MCF 10A (cell line): Measurements from ENCODE around the gene CHST3. TPM values are rescaled to one million over a fixed set of nuclear protein-coding genes. Genes with fewer than 3 reads are reported as not detected.

Experiments
- BruUV-seq: library from RNA; stranded (reverse); fragments of 400-500 nt; replicated peaks from 2 replicates; lab custom pipeline; 2021; lab: Mats Ljungman, UMichigan
- CTCF ChIA-PET: fragments of 300-600 bp; sonication (Branson Sonifier 250); formaldehyde crosslinking; extraction: SDS; loops from one replicate; lab custom pipeline; 2021; ENCODE audit warnings: antibody characterized with exemption, inconsistent platforms; lab: Yijun Ruan, JAX
- POLR2A ChIA-PET: fragments of 300-600, 350-650 bp; sonication (Branson Sonifier 250); formaldehyde crosslinking; extraction: SDS; loops from one replicate; lab custom pipeline; 2020; ENCODE audit warnings: antibody characterized with exemption, inconsistent platforms; lab: Yijun Ruan, JAX
- DNase-seq: peaks from one replicate; pipeline ENCODE4 v3.0.0-alpha.2; 2018; ENCODE audit not compliant: unreplicated experiment
- H3K27ac Mint-ChIP-seq: one replicate; pipeline ENCODE4 v1.8.0; 2022; ENCODE audit warnings: mild to moderate bottlenecking, low read depth, mixed read lengths; ENCODE audit not compliant: unreplicated experiment
- H3K27me3 Mint-ChIP-seq: one replicate; pipeline ENCODE4 v1.8.0; 2022; ENCODE audit warnings: mixed read lengths; ENCODE audit not compliant: insufficient read depth, unreplicated experiment
- H3K36me3 Mint-ChIP-seq: one replicate; pipeline ENCODE4 v1.8.0; 2022; ENCODE audit warnings: mild to moderate bottlenecking, moderate library complexity, mixed read lengths; ENCODE audit not compliant: insufficient read depth, unreplicated experiment
- H3K4me1 Mint-ChIP-seq: one replicate; pipeline ENCODE4 v1.8.0; 2022; ENCODE audit warnings: mixed read lengths; ENCODE audit not compliant: insufficient read depth, unreplicated experiment
- H3K4me3 Mint-ChIP-seq: one replicate; pipeline ENCODE4 v1.8.0; 2022; ENCODE audit warnings: mild to moderate bottlenecking, moderate library complexity, mixed read lengths; ENCODE audit not compliant: unreplicated experiment
- H3K9me3 Mint-ChIP-seq: one replicate; pipeline ENCODE4 v1.8.0; 2022; ENCODE audit warnings: mixed read lengths; ENCODE audit not compliant: unreplicated experiment
- intact Hi-C: fragments of 100-400 bp; cut with micrococcal nuclease; formaldehyde crosslinking; loops from 2 replicates; pipeline ENCODE4 v1.14.1; 2022
- total RNA-seq: library from RNA; stranded (reverse); gene quantifications from 2 replicates; pipeline ENCODE4 v1.2.3, GENCODE V29; 2022
- TF ChIP-seq, protein P1 (sequence below): fragments of 200-600 bp; IDR thresholded peaks from one replicate; pipeline ENCODE4 v1.8.0; 2022; ENCODE audit warnings: antibody characterized with exemption, mild to moderate bottlenecking; ENCODE audit not compliant: unreplicated experiment

CHST3 gene
- total RNA-seq, 1 experiment from 2014 or later: 28.7 TPM

DNA sequence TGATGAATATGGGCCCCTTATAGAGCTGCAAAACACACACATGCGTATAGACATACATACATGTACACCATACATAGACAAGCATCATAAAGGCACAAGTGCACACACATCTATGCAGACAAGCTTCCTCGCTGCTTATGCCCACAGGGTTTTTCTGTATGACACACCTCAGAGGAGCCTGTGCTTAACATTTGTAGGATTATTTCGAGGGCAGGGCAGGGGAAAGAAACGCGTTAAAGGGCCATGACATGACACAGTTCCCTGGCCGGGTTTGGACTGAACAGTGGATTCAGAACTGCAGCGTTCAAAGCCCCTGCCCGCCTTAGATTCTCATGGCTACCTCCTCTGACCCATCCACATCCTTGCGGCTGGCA is 44.8 kb downstream of the CHST3 start:
- POLR2A ChIA-PET: interaction anchor here (0.6 to 4.9 kb wide), 12 partner anchors 10 to 1657 kb away, joined by 3 to 56 read pairs (median 5); no protein-coding TSS in a partner anchor
- Mint-ChIP-seq H3K27me3 (no peaks in the 10 kb centered on the region), H3K36me3 (peaks cover 85% of the 10 kb centered on the region), H3K9me3 (no peaks in the 10 kb centered on the region), H3K4me1 (peaks cover 28% of the 10 kb centered on the region), H3K27ac (peak overlapping the region; percentile 98), H3K4me3 (peak overlapping the region; percentile 53)
- no TSS peak for BruUV-seq
- DNase-seq: no peak
- CTCF ChIA-PET: interaction anchor here (0.6 to 2.0 kb wide), 5 partner anchors 11 to 146 kb away, joined by 3 to 6 read pairs (median 3); partner anchors contain the start of gene CHST3
- intact Hi-C loops: loop anchor here (2.0 kb wide), 2 partner anchors 34 to 44 kb away; partner anchors contain the start of gene CHST3
- TF ChIP-seq, protein P1, sequence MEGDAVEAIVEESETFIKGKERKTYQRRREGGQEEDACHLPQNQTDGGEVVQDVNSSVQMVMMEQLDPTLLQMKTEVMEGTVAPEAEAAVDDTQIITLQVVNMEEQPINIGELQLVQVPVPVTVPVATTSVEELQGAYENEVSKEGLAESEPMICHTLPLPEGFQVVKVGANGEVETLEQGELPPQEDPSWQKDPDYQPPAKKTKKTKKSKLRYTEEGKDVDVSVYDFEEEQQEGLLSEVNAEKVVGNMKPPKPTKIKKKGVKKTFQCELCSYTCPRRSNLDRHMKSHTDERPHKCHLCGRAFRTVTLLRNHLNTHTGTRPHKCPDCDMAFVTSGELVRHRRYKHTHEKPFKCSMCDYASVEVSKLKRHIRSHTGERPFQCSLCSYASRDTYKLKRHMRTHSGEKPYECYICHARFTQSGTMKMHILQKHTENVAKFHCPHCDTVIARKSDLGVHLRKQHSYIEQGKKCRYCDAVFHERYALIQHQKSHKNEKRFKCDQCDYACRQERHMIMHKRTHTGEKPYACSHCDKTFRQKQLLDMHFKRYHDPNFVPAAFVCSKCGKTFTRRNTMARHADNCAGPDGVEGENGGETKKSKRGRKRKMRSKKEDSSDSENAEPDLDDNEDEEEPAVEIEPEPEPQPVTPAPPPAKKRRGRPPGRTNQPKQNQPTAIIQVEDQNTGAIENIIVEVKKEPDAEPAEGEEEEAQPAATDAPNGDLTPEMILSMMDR: no peak

DNA sequence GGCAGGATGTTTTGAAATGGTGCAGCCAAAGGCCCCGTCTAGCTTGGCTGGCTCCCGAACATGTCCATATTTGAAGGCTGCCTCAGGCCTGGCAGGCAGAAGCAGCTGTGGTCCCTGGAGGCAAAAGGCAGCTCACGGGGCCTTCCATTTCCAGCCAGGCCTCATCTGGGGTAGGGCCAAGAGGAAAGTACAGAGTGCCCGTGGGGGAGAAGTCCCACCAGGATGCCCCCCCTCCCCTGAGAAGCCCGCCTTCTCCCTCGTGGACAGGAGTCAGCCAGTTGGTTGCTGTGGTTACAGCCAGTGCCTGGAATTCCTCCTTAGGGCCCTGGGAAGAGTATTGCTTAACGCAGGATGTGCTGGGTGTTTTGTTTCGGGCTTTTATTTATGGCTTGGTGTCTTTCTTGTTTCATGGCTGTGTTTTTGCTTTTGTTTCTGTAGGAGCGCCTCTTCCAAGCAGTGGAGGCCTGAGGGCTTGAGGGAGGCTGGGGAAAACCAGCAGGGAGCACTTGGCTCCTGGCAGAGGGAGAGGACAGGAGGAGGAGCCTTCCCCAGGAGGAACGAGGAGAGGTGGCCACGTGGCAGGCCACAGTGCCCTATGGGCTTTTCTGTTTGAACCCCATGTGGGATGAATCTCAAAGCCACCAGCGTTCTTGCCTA is 45.4 kb downstream of the CHST3 start:
- CTCF ChIA-PET: interaction anchor here (0.6 to 2.0 kb wide), 10 partner anchors 10 to 245 kb away, joined by 3 to 11 read pairs (median 6); no protein-coding TSS in a partner anchor
- Mint-ChIP-seq H3K27ac (peak overlapping the region; percentile 98), H3K4me3 (peak overlapping the region; percentile 53), H3K36me3 (peaks cover 85% of the 10 kb centered on the region), H3K4me1 (peaks cover 28% of the 10 kb centered on the region), H3K27me3 (no peaks in the 10 kb centered on the region), H3K9me3 (no peaks in the 10 kb centered on the region)
- POLR2A ChIA-PET: interaction anchor here (0.6 to 4.9 kb wide), 15 partner anchors 10 to 1658 kb away, joined by 3 to 56 read pairs (median 4); no protein-coding TSS in a partner anchor
- no TSS peak for BruUV-seq
- peak; percentile 98 for DNase-seq
- TF ChIP-seq, protein P1: no peak
- intact Hi-C loops: loop anchor here (2.0 kb wide), 2 partner anchors 35 to 45 kb away; partner anchors contain the start of gene CHST3

DNA sequence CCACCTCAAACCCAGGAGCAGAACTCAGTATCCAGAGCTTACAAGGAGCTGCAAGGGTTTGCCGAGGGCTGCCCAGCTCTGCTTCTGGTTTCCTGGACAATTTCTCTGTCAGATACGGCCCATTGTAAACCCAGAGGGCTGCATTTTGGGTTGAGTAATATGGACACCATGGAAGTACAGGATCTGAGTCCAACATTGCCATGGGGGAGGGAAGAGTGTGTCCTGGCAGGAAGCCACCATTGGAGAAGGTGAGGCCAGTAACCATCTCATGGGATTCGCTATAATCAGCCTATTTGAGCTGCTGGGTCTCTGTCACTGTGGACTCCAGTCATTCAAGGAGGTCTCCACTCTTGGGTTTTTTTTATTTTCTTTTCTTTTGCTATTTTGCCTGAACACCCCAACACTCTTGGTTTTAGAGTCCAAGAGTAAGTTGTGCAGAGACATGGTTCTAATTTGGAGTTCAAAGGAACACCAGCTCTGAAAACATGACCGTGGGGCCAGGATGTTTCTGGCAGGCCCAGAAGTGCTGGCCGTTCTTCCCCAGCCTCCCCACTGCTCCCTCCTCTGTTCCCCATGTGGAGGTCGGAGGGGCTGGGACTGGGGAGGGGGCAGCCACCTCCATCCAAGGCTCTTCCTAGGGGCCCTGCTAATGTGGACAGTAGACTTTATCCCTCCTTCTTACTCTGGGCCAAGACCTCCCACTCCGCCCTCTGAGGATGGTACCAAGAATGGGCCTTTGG is 46.2 kb downstream of the CHST3 start:
- Mint-ChIP-seq H3K9me3 (no peaks in the 10 kb centered on the region), H3K36me3 (peaks cover 85% of the 10 kb centered on the region), H3K4me1 (peaks cover 28% of the 10 kb centered on the region), H3K27ac (peak overlapping the region; percentile 98), H3K4me3 (peak overlapping the region; percentile 53), H3K27me3 (no peaks in the 10 kb centered on the region)
- CTCF ChIA-PET: interaction anchor here (0.7 to 2.0 kb wide), 8 partner anchors 11 to 244 kb away, joined by 4 to 11 read pairs (median 6); no protein-coding TSS in a partner anchor
- no TSS peak for BruUV-seq
- TF ChIP-seq, protein P1: no peak
- POLR2A ChIA-PET: interaction anchor here (0.7 to 4.9 kb wide), 17 partner anchors 9 to 263 kb away, joined by 3 to 56 read pairs (median 5); partner anchors contain the start of genes CHST3 and DDIT4
- intact Hi-C loops: no loop called here
- DNase-seq: peak; percentile 74
